ENCODE results near the gene KLF7. TPM values are rescaled to one million over a fixed set of nuclear protein-coding genes. Genes with fewer than 3 reads are reported as not detected.

KLF7 gene
- total and polyA plus RNA-seq, 8 donors: 2.7 to 33.0 (median 7.3) TPM

DNA sequence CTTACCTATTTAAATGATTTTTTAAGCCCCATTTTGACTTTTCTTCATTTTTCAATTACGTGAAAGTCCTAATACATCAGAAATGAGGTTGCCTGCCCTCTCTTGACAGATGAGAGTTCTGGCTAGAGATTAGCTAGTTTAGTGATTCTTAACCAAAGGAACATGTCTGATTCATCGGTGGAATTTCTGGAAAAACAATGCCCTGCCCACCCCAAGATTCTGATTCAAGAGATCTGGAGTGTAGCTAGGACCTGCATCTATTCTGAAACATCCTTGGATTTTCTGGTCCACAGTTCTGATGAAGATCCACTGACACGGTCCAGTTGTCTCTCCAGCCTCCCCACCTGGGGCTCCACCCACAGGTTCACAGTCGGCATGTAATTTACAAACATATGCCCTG is 111.2 kb downstream of the KLF7 start:
- TF ChIP-seq, protein P1, sequence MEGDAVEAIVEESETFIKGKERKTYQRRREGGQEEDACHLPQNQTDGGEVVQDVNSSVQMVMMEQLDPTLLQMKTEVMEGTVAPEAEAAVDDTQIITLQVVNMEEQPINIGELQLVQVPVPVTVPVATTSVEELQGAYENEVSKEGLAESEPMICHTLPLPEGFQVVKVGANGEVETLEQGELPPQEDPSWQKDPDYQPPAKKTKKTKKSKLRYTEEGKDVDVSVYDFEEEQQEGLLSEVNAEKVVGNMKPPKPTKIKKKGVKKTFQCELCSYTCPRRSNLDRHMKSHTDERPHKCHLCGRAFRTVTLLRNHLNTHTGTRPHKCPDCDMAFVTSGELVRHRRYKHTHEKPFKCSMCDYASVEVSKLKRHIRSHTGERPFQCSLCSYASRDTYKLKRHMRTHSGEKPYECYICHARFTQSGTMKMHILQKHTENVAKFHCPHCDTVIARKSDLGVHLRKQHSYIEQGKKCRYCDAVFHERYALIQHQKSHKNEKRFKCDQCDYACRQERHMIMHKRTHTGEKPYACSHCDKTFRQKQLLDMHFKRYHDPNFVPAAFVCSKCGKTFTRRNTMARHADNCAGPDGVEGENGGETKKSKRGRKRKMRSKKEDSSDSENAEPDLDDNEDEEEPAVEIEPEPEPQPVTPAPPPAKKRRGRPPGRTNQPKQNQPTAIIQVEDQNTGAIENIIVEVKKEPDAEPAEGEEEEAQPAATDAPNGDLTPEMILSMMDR (IDR thresholded peaks at IDR 0.05): no peak
- TF ChIP-seq POLR2A (IDR thresholded peaks at IDR 0.05): no peak
- no peak for TF ChIP-seq EP300 (IDR thresholded peaks at IDR 0.05)
- no peak for TF ChIP-seq POLR2AphosphoS5 (IDR thresholded peaks at IDR 0.05)
- H3K27ac ChIP-seq: no peak overlapping the region
- H3K9me3 ChIP-seq: no peaks in the 10 kb centered on the region
- no peaks in the 10 kb centered on the region for H3K4me1 ChIP-seq
- no peak overlapping the region for H3K4me3 ChIP-seq
- WGBS, 5 donors: 73 to 84% (median 77%) methylated on average over 4 of the region's 4 CpGs
- no peak for DNase-seq
- H3K36me3 ChIP-seq: no peaks in the 10 kb centered on the region
- no peaks in the 10 kb centered on the region for H3K27me3 ChIP-seq
- intact Hi-C loops (cut with DNase I; ENCODE audit: low total_unique reads): no loop called here

DNA sequence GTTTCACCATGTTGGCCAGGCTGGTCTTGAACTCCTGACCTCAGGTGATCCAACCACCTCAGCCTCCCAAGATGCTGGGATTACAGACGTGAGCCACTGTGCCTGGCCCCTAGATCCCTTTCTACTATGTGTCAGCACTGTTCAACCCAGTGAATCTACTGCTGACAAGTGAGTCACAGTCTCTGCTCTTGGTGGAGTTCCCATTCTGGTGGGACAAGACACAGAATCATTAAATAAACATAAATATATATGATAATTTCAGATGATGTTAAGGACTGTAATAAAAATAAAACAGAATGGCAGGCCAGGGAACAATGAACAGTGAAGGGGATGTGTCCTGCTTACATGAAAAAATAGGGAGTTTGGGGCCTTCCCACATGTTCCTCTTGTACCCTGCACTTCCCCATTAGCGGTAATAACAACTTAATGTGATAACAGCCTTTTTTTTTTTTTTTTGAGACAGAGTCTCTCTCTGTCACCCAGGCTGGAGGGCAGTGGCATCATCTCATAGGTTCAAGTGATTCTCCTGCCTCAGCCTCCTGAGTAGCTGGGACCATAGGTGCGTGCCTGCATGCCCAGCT is 114.3 kb downstream of the KLF7 start:
- 69 to 87% (median 74%) methylated on average over 3 of the region's 3 CpGs for WGBS, 5 donors
- intact Hi-C loops (cut with DNase I; ENCODE audit: low total_unique reads): no loop called here
- TF ChIP-seq, protein P1 (IDR thresholded peaks at IDR 0.05): no peak
- TF ChIP-seq EP300 (IDR thresholded peaks at IDR 0.05) (no peak), POLR2AphosphoS5 (IDR thresholded peaks at IDR 0.05) (no peak), POLR2A (IDR thresholded peaks at IDR 0.05) (no peak)
- no peaks in the 10 kb centered on the region for H3K9me3 ChIP-seq
- H3K27ac ChIP-seq: no peak overlapping the region
- no peak for DNase-seq
- H3K36me3 ChIP-seq: no peaks in the 10 kb centered on the region
- no peak overlapping the region for H3K4me3 ChIP-seq
- H3K4me1 ChIP-seq: peaks cover 0 to 6% (median 1%) of the 10 kb centered on the region in 4 donors
- no peaks in the 10 kb centered on the region for H3K27me3 ChIP-seq

DNA sequence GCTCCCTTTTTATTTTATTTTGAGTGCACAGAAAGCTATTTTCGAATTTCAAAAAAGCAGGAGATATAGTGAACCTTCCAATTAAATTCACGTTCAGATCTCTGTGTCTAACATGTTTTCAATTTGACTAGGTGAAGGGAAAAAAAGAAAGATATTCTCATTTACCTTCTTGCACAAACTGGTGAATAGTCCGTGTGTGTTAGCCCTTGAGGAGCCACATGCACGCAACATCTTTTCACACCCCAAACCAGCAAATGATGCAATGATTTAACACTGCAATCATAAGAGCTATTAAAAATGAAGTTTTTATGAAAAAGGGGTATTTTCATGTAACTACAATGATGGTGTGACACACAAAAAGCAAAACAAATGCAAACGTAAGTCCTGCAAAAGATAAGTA is 116.6 kb downstream of the KLF7 start:
- TF ChIP-seq, protein P1 (IDR thresholded peaks at IDR 0.05): no peak
- Histone ChIP-seq H3K27ac (no peak overlapping the region), H3K27me3 (no peaks in the 10 kb centered on the region), H3K36me3 (no peaks in the 10 kb centered on the region), H3K4me3 (no peak overlapping the region), H3K4me1 (peaks cover 0 to 7% (median 1%) of the 10 kb centered on the region in 4 donors), H3K9me3 (no peaks in the 10 kb centered on the region)
- no peak for DNase-seq
- 65 to 83% (median 73%) methylated on average over 5 of the region's 5 CpGs for WGBS, 5 donors
- intact Hi-C loops (cut with DNase I; ENCODE audit: low total_unique reads): no loop called here

DNA sequence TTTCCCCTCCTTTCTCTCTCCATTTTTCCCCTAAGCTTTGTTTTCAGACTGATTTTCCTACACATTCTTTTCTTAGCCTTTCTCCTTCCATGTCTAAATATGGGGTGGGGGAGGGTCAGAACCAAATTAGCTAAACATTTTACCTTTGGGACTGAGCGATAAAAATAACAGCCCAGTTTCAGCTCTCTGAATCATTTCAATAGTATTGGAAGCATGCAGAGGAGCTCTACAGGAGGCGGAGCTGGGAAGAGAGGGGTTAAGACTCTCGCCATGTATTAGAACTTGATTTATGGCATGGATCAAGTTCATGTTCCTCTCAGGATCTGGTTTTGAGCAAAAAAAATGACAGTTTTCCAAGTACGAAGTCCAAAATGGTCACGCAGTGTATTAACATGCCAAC is 117.3 kb downstream of the KLF7 start:
- no peak for DNase-seq
- H3K9me3 ChIP-seq: no peaks in the 10 kb centered on the region
- 70 to 91% (median 82%) methylated on average over 5 of the region's 5 CpGs for WGBS, 5 donors
- no peak overlapping the region for H3K27ac ChIP-seq
- intact Hi-C loops (cut with DNase I; ENCODE audit: low total_unique reads): no loop called here
- no peak overlapping the region for H3K4me3 ChIP-seq
- no peaks in the 10 kb centered on the region for H3K27me3 ChIP-seq
- H3K4me1 ChIP-seq: peaks cover 0 to 7% (median 1%) of the 10 kb centered on the region in 4 donors
- TF ChIP-seq POLR2A (IDR thresholded peaks at IDR 0.05) (no peak), POLR2AphosphoS5 (IDR thresholded peaks at IDR 0.05) (no peak), EP300 (IDR thresholded peaks at IDR 0.05) (no peak)
- TF ChIP-seq, protein P1 (IDR thresholded peaks at IDR 0.05): no peak
- H3K36me3 ChIP-seq: no peaks in the 10 kb centered on the region
